HepG2 (cell line): ENCODE data around the gene AQP7.

Experiments
- CTCF ChIP-seq: sonication (generic); formaldehyde crosslinking; IDR thresholded peaks from 2 replicates; pipeline ENCODE4 v1.5.0; 2020; ENCODE audit warnings: mild to moderate bottlenecking, missing genetic modification reagents, moderate library complexity
- HES4 ChIP-seq: sonication (generic); formaldehyde crosslinking; IDR thresholded peaks from 2 replicates; pipeline ENCODE4 v1.9.0; 2021; ENCODE audit warnings: mild to moderate bottlenecking, missing genetic modification reagents, borderline replicate concordance
- NR3C1 ChIP-seq: sonication (generic); formaldehyde crosslinking; IDR thresholded peaks from 2 replicates; pipeline ENCODE4 v1.4.0; 2020; ENCODE audit warnings: missing genetic modification reagents
- SP1 ChIP-seq, 2 experiments: fragments of 450-650 bp in 1 of 2; sonication (generic) in 1 of 2; formaldehyde crosslinking in 1 of 2; IDR thresholded peaks; 2 replicates each; pipeline versions ENCODE4 v1.4.0 to v1.6.1; 2016 to 2020; ENCODE audit warnings: missing genetic modification reagents in 1 of 2
- ZNF597 ChIP-seq: sonication (generic); formaldehyde crosslinking; IDR thresholded peaks from 2 replicates; pipeline ENCODE4 v1.5.0; 2020; ENCODE audit warnings: missing genetic modification reagents

GRCh38 chr9:33430942-33431341 lies 28.6 kb upstream of the AQP7 start:
- TF ChIP-seq HES4 (CRISPR knock-in tag), result no peak
- TF ChIP-seq SP1 (IDR thresholded peaks at IDR 0.05), result no peak
- no peak for TF ChIP-seq SP1 (CRISPR knock-in tag; IDR thresholded peaks at IDR 0.05)
- TF ChIP-seq ZNF597, result no peak
- TF ChIP-seq NR3C1 (CRISPR knock-in tag), result no peak
- no peak for TF ChIP-seq CTCF
